ENCODE data around the gene KCP. TPM values are rescaled to one million over a fixed set of nuclear protein-coding genes. Genes with fewer than 3 reads are reported as not detected.

Gene KCP
- polyA plus RNA-seq, 3 donors, result 0.11 to 0.16 TPM; not detected in 1

- no peak overlapping the region for H3K4me3 ChIP-seq (replicated peaks in 1 of 3; ENCODE audit: low read depth in 2 of 3, low read length in 3 of 3)
- intact Hi-C loops (cut with micrococcal nuclease), result loop anchor here in 1 of 2 donors (5.0 kb wide), 1 partner anchor 33 kb away; no protein-coding TSS in a partner anchor
- no peaks in the 10 kb centered on the region for H3K36me3 Mint-ChIP-seq
- peaks cover 3 to 5% (median 4%) of the 10 kb centered on the region in 3 donors for H3K27me3 Mint-ChIP-seq (ENCODE audit: low read depth in 3 of 3)
- no peak for TF ChIP-seq CTCF (IDR thresholded peaks at IDR 0.05)
- no peaks in the 10 kb centered on the region for H3K9me3 Mint-ChIP-seq
- H3K9ac ChIP-seq (ENCODE audit: insufficient read depth, low read length, poor library complexity, severe bottlenecking), result no peak overlapping the region
- H3K36me3 ChIP-seq (replicated peaks in 1 of 2; ENCODE audit: control insufficient read depth in 1 of 2, insufficient read depth in 2 of 2, low read length in 2 of 2), result no peaks in the 10 kb centered on the region
- no peaks in the 10 kb centered on the region for H3K9me3 ChIP-seq (replicated peaks in 1 of 2; ENCODE audit: control insufficient read depth in 1 of 2, insufficient read depth in 1 of 2, low read length in 2 of 2)
- H3K4me2 ChIP-seq (replicated peaks; ENCODE audit: extremely low read depth, low read length, poor library complexity, severe bottlenecking), result no peak overlapping the region
- no peak overlapping the region for H3K27ac ChIP-seq (ENCODE audit: low read depth in 1 of 2, low read length in 2 of 2)
- H3K4me1 ChIP-seq (ENCODE audit: control insufficient read depth in 1 of 2, insufficient read depth in 2 of 2, low read length in 2 of 2), result no peaks in the 10 kb centered on the region
- H3K79me2 ChIP-seq (ENCODE audit: insufficient read depth, low read length), result no peaks in the 10 kb centered on the region
- peak overlapping the region in 1 of 7 donors; percentile 35 for H3K27ac Mint-ChIP-seq
- WGBS (ENCODE audit: insufficient coverage), result 98% methylated on average over 16 of the region's 17 CpGs
- DNase-seq, result no peak
- no peaks in the 10 kb centered on the region for H4K20me1 ChIP-seq (ENCODE audit: insufficient read depth, low read length)
- no peak overlapping the region for H3K4me3 Mint-ChIP-seq
- H3K27me3 ChIP-seq (ENCODE audit: control insufficient read depth in 2 of 2, insufficient read depth in 2 of 2, low read length in 2 of 2), result no peaks in the 10 kb centered on the region
- peaks cover 3% of the 10 kb centered on the region for H3K4me1 Mint-ChIP-seq
- no peak overlapping the region for H2AFZ ChIP-seq (ENCODE audit: insufficient read depth, low read depth, low read length, poor library complexity, severe bottlenecking)
Measured at GRCh38 chr7:128843938-128844621, 66.4 kb downstream of the KCP start.

- H3K36me3 Mint-ChIP-seq, result no peaks in the 10 kb centered on the region
- Histone ChIP-seq H3K27ac (ENCODE audit: low read depth in 1 of 2, low read length in 2 of 2) (no peak overlapping the region), H3K9ac (ENCODE audit: insufficient read depth, low read length, poor library complexity, severe bottlenecking) (no peak overlapping the region), H3K4me1 (ENCODE audit: control insufficient read depth in 1 of 2, insufficient read depth in 2 of 2, low read length in 2 of 2) (no peaks in the 10 kb centered on the region), H2AFZ (ENCODE audit: insufficient read depth, low read depth, low read length, poor library complexity, severe bottlenecking) (peak overlapping the region; percentile 33), H3K79me2 (ENCODE audit: insufficient read depth, low read length) (no peaks in the 10 kb centered on the region), H3K36me3 (replicated peaks in 1 of 2; ENCODE audit: control insufficient read depth in 1 of 2, insufficient read depth in 2 of 2, low read length in 2 of 2) (no peaks in the 10 kb centered on the region), H4K20me1 (ENCODE audit: insufficient read depth, low read length) (no peaks in the 10 kb centered on the region), H3K4me2 (replicated peaks; ENCODE audit: extremely low read depth, low read length, poor library complexity, severe bottlenecking) (no peak overlapping the region), H3K4me3 (replicated peaks in 1 of 3; ENCODE audit: low read depth in 2 of 3, low read length in 3 of 3) (no peak overlapping the region), H3K9me3 (replicated peaks in 1 of 2; ENCODE audit: control insufficient read depth in 1 of 2, insufficient read depth in 1 of 2, low read length in 2 of 2) (no peaks in the 10 kb centered on the region), H3K27me3 (ENCODE audit: control insufficient read depth in 2 of 2, insufficient read depth in 2 of 2, low read length in 2 of 2) (no peaks in the 10 kb centered on the region)
- 94% methylated on average over 32 of the region's 38 CpGs for WGBS (ENCODE audit: insufficient coverage)
- no peak overlapping the region for H3K4me3 Mint-ChIP-seq
- intact Hi-C loops (cut with micrococcal nuclease), result loop anchor here (1.0 to 5.0 kb wide), 2 partner anchors 34 to 40 kb away; no protein-coding TSS in a partner anchor
- H3K27me3 Mint-ChIP-seq (ENCODE audit: low read depth in 3 of 3), result peaks cover 3 to 5% (median 4%) of the 10 kb centered on the region in 3 donors
- no peak overlapping the region for H3K27ac Mint-ChIP-seq
- H3K9me3 Mint-ChIP-seq, result no peaks in the 10 kb centered on the region
- no peak for TF ChIP-seq CTCF (IDR thresholded peaks at IDR 0.05)
- H3K4me1 Mint-ChIP-seq, result peaks cover 3% of the 10 kb centered on the region
- DNase-seq, result no peak
Measured at GRCh38 chr7:128842674-128843641, 67.6 kb downstream of the KCP start.

All from CD14-positive monocyte (primary cell).